GM15510 (cell line): ENCODE results near the gene TRIM67.

Experiments used
- POLR2A ChIP-seq: IDR thresholded peaks from 3 replicates; pipeline ENCODE4 v1.6.1; 2011; ENCODE audit warnings: borderline replicate concordance; ENCODE audit not compliant: insufficient read length; ENCODE audit errors: extremely low read depth

The TRIM67 gene

DNA sequence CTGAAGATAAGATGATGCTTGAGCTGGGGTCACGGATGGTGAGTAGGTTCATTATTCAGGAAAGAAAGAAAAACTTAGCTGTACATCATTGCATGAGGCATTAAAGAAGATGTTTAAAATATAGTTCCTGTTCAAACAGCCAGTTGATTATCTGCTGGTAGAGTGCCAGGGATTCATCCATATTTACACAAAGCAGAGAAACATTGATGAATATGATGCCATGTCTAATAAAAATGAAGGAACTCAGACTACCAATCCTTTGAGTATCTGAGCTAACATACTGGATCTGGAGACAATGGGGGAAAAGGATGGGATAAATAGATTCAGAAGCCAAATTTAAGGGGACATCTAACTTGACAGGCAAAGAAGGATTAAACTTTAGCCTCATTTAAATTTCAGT, 14.6 kb downstream of the TRIM67 start:
- TF ChIP-seq POLR2A = no peak

DNA sequence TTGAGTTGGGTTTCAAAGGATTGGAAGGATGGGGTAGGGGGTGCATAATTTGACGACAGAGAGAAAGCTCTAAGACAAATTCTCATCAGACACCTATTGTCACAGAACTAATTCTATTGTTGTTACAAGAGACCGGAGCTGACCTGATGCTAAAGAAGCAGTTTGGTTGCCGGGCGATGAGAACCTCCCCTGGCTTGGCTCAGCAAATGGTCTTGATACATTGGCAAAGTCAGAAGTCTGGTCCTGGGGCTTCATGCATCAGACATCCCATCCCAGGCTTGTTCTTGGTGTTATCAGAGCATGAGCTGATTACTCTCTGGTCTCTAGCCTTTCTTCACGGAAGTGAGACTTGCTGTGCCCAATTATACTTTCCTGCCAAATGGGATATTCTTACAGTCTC, 15.4 kb downstream of the TRIM67 start:
- no peak for TF ChIP-seq POLR2A

DNA sequence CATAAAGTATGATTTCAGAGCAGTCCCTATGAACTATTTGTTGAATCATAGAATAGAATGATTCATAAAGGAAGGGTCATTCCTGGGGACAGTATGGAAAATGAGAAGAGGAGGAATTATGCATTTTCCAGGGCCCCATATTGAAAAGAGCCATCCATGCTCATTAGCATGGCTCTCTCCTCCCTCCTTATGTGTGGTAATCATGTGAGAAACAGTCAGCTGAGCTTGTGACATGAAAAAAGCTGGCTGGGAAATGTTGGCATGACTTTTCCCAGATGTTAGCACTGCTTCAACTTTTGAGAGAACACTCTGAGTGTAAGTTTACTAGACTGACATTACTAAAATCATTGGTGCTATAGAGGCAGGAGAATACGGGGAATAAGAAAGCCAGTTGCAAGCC, 16.1 kb downstream of the TRIM67 start:
- no peak for TF ChIP-seq POLR2A

GRCh38 chr1:231178970-231179369, 17.1 kb downstream of the TRIM67 start:
- no peak for TF ChIP-seq POLR2A

- no peak for TF ChIP-seq POLR2A
Measured at GRCh38 chr1:231180034-231180433, 18.2 kb downstream of the TRIM67 start.

DNA sequence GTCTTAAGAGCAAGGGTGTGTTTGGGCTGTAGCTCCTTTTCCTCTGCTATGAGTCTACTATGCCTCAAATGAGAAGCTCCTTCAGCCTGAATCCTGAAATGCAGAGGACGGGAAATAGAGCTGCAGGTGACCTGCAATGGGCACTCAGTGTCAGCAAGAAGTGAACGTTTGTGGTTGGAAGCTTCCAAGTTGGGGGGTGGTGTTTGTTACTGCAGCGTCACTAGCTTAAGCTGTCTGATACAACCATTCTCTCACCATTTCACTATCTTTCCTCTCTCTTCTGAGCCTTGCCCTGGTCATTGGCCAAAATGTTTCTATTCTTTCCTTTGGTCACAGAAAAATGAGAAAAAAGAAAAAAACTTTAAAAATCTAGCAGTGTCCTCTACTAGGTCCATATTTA, 19.4 kb downstream of the TRIM67 start:
- no peak for TF ChIP-seq POLR2A

GRCh38 chr1:231182317-231182716, 20.5 kb downstream of the TRIM67 start:
- TF ChIP-seq POLR2A = no peak

DNA sequence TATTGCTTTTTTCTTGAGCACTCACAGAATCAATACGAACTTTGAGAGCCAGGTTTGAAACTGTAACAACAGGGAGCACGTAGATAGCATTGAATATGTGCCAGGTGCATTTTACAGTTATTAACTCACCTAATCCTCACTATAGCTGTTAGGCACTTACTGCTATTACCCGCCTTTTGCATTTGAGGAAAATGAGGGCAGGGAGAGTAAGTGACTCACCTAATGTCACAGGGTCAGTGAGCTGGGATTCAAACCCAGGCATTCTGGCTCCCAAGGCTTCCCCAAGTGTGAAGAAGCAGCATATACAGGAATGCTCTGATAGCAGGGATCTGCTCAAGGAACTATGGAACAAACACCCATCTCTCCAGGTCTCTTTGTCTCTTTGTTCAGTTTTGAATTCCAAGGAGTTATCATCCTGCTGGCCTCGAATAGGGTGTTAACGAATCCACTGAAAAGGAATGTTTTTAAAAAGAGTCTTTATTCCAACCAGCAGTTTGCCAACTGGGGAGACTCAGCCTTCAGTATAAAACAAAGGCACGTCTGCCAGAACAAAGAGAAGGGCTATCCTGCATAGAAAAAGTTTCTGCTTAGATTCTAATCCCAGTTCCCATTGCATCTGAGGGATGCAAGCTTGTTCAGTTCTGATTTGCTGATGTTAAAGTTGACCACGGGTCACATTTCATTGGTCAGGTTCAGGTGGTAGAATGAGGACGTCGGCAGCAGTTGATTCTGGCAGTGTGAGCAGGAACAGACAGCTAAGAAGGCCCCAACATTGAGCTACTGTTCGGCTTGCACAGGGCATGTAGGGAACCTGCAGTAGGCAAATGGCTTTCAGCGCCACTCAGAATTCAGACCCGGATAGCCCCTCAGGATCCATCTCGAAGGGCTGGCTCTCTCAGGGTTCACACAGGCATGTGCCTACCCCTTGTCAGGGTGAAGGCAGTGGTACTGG, 22.1 kb downstream of the TRIM67 start:
- no peak for TF ChIP-seq POLR2A

DNA sequence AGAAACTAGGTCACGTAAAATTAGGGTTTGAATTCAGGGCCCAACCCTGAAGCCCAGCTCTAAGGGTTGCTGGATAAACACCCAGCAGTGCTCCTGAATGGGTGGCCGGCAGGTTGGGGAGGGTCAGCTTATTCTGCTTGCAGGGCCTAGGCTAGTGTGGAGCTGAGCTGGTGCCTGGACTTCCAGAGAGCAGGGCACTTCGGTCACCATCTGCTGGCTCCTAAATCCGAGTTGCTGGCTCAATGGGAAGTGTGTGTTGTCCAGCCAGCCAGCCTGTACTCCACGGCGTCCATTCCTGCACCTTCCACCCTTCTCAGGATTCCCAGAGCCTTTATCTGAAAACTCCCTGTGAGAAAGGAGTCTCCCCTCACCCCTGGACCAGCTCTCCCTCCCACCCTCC, 23.0 kb downstream of the TRIM67 start:
- no peak for TF ChIP-seq POLR2A

DNA sequence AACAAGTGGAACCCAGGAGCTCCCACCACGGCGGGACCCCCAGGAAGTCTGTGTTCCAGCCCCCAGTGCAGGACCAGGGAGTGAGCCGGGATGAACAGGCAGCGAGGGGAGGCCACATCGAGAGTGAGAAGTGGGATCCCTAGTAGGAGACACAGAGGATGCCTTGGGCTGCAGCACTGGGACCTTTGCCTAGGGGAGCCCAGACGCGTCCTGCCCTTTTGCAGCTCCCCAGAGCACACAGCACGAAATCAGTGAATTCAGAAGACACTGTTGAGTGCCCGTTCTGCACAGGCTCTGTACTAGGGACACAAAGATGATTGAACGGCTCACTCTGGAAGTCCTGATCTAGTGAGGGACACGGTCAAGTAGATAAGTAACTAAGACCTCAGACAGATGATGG, 23.5 kb downstream of the TRIM67 start:
- no peak for TF ChIP-seq POLR2A

DNA sequence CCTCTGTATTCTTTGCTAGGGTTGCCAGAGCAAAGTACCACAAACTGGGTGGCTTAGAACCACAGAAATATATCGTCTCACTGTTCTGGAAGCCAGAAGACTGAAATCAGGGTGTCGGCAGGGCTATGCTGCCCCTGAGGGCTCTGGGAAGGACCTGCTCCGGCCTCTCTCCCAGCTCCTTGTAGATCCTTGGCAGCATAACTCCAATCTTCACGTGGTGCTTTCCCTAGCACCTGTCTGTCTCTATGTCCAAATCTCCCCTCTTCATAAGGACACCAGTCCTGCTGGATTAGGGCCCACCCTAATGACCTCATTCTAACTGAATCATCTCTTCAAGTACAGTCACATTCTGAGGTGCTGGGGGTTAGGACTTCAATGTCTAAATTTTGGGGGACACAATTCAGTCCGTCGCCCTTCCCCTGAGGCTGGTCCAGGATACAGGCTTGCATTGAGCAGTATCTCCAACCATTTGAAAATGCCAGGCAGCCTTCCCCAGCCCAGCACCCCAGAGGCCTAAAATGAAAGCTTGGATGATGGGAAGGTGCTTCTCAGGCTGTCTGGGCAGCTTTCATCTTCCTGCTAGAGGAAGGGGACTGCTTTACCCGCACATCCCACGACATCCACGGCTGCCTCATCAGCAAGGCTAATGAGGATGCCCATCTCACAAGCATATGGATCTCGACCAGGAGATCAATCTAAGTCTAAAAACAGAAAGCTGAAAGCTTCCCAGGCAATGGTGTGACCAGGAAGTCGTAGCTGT, 24.7 kb downstream of the TRIM67 start:
- no peak for TF ChIP-seq POLR2A

GRCh38 chr1:231187571-231187970, 25.7 kb downstream of the TRIM67 start:
- TF ChIP-seq POLR2A = no peak

DNA sequence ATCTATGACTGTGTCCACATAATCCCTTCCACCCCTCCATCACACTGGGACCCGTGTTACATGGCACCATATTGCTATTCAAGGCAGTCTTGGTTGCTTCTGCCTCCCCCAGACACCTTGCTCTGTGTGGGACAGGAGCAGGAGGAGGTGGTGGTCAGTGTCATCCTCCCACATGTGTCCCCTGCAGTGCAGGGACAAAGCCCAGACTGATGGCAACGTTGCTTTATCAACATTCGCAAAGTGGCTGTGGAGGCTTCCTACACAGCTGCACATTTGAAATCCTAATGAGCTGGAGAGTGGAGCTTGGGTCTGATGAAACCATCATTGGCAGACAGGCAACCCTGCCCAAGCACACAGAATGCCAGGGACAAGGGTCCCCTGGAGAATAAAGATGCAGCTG, 26.2 kb downstream of the TRIM67 start:
- TF ChIP-seq POLR2A = no peak

DNA sequence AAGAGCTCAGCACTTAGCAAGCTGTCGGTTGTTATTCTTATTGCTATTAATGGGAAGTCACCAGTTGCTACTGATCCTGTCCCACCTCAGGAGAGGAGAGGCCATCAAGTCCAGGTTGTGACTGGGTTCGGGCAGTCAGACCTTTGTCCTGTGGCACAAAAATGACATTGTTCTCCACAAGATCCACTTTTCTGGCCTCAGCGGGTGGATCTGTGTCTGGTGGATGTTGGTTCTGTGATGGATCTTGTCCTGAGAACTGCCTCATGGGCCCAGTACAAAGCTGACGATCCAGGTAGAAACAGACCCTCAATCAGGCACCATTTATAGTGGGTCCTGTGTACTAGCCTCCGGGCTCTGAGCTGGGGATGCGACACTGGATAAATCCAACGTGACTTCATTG, 26.9 kb downstream of the TRIM67 start:
- no peak for TF ChIP-seq POLR2A

DNA sequence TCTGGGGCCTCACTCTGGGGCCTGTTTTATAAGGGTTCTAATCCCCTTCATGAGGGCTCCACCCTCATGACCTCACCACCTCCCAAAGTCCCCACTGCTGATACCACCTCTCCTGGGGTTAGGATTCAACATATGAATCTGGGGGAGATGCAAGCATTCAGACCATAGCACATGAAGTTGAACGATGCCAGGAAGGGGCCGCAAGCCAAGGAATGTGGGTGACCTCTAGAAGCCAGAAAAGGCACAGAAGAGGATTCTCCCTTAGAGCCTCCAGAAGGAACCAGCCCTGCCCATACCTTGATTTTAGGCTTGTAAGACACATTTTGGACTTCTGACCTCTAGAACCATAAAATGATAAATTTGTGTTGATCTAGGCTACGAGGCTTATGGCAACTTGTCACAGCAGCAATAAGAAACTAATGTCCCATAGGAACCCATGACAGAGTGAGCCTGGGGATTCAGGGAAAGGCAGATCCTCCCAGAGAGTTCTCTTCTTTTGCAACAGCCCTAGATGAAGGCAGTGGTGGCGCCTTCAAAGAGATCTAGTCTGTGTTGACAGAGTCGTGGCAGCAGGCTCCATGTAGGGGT, 27.9 kb downstream of the TRIM67 start:
- no peak for TF ChIP-seq POLR2A
